Breast epithelium (tissue), 3 donors: ENCODE results near the gene RANBP1.

Source experiments
- CTCF ChIP-seq, 3 donors: fragments of 450-650 bp; IDR thresholded peaks; one replicate each; pipeline ENCODE4 v1.5.1; 2016 to 2017; ENCODE audit warnings: antibody characterized with exemption in 3 of 3, mild to moderate bottlenecking in 3 of 3, moderate library complexity in 3 of 3
- POLR2A ChIP-seq: fragments of 450-650 bp; IDR thresholded peaks from one replicate; pipeline ENCODE4 v1.6.1; 2016; ENCODE audit warnings: antibody characterized with exemption, mild to moderate bottlenecking, moderate library complexity

- TF ChIP-seq POLR2A (no peak), CTCF (IDR thresholded peaks at IDR 0.05) (no peak)
These were observed 25.8 kb upstream of the RANBP1 start for GRCh38 chr22:20089977-20090729.
